A549 (cell line): ENCODE results near the gene SUSD1. TPM values are rescaled to one million over a fixed set of nuclear protein-coding genes. Genes with fewer than 3 reads are reported as not detected.

Experiments
- ATAC-seq, 2 experiments: fragments of 200-7000 bp in 1 of 2; fragments of >200 bp in 1 of 2; cut with Nextera tagmentation in 1 of 2; cut with Tn5 transposase in 1 of 2; 3 replicates each; pipeline versions ENCODE4 v1.8.0 to v1.9.1; 2018 to 2020; ENCODE audit warnings: mild to moderate bottlenecking in 1 of 2, moderate library complexity in 1 of 2
- CTCF ChIA-PET: fragments of 300-600 bp; sonication (Branson Sonifier 250); formaldehyde crosslinking; extraction: SDS; loops from one replicate; lab custom pipeline; 2021; ENCODE audit warnings: antibody characterized with exemption, inconsistent platforms; lab: Yijun Ruan, JAX
- POLR2A ChIA-PET: fragments of 350-600 bp; formaldehyde crosslinking; extraction: SDS; loops from one replicate; lab custom pipeline; 2021; ENCODE audit warnings: antibody characterized with exemption, inconsistent platforms; lab: Yijun Ruan, JAX
- DNase-seq, 2 experiments: peaks; one replicate each; pipeline versions ENCODE4 v3.0.0 to v3.0.0-alpha.2; 2011 to 2016; ENCODE audit warnings: low read depth in 1 of 2, low spot score in 1 of 2
- FAIRE-seq: peaks from 2 replicates; lab custom pipeline; 2011; peaks lifted over from hg19 to GRCh38; lab: Jason Lieb, UNC
- H3K27ac ChIP-seq, 2 experiments: fragments of >200 bp; sonication (Bioruptor Twin); formaldehyde crosslinking; 3 replicates each; pipeline ENCODE4 v1.5.1; 2016 to 2017
- H3K4me1 ChIP-seq: fragments of >200 bp; sonication (Bioruptor Twin); formaldehyde crosslinking; 3 replicates; pipeline ENCODE4 v1.6.1; 2016
- H3K4me2 ChIP-seq: fragments of >200 bp; sonication (Bioruptor Twin); formaldehyde crosslinking; 3 replicates; pipeline ENCODE4 v1.6.1; 2016
- H3K4me3 ChIP-seq: fragments of >200 bp; sonication (Bioruptor Twin); formaldehyde crosslinking; 3 replicates; pipeline ENCODE4 v1.5.1; 2016
- H3K9me3 ChIP-seq: fragments of >200 bp; sonication (Bioruptor Twin); formaldehyde crosslinking; 3 replicates; pipeline ENCODE4 v1.6.1; 2016
- BHLHE40 ChIP-seq: IDR thresholded peaks from 2 replicates; pipeline ENCODE4 v1.6.1; 2012; ENCODE audit warnings: low read depth, low read length, inconsistent platforms
- CEBPB ChIP-seq, 2 experiments: fragments of >200 bp in 1 of 2; sonication (Bioruptor Twin) in 1 of 2; formaldehyde crosslinking in 1 of 2; IDR thresholded peaks; 2 replicates each; pipeline ENCODE4 v1.6.1; 2012 to 2016
- CHD4 ChIP-seq: fragments of 200-600 bp; sonication (generic); IDR thresholded peaks from 2 replicates; pipeline ENCODE4 v1.6.1; 2016; ENCODE audit warnings: antibody characterized with exemption, mild to moderate bottlenecking, borderline replicate concordance
- EP300 ChIP-seq, 2 experiments: fragments of >200 bp; sonication (Bioruptor Twin); formaldehyde crosslinking; IDR thresholded peaks; 2 replicates in 1 of 2; 3 replicates in 1 of 2; pipeline ENCODE4 v1.6.1; 2016 to 2017
- ESRRA ChIP-seq: fragments of 150-350 bp; IDR thresholded peaks from 2 replicates; pipeline ENCODE4 v1.6.1; 2014; ENCODE audit warnings: mild to moderate bottlenecking, low read length, borderline replicate concordance
- FOSB ChIP-seq: fragments of 250-450 bp; sonication (Bioruptor Pico); IDR thresholded peaks from 2 replicates; pipeline ENCODE4 v1.5.0; 2020; ENCODE audit warnings: mild to moderate bottlenecking, moderate library complexity
- FOSL2 ChIP-seq, 2 experiments: fragments of 450-650 bp in 1 of 2; fragments of >200 bp in 1 of 2; sonication (Bioruptor Twin) in 1 of 2; formaldehyde crosslinking; IDR thresholded peaks; 2 replicates each; pipeline versions ENCODE4 v1.5.0 to v1.6.1; 2016 to 2020; ENCODE audit warnings: mild to moderate bottlenecking in 1 of 2, moderate library complexity in 1 of 2
- FOXS1 ChIP-seq: fragments of 250-450 bp; sonication (Bioruptor Pico); IDR thresholded peaks from 2 replicates; pipeline ENCODE4 v1.5.0; 2020; ENCODE audit warnings: mild to moderate bottlenecking, moderate library complexity
- GATA3 ChIP-seq: IDR thresholded peaks from 2 replicates; pipeline ENCODE4 v1.6.1; 2012; ENCODE audit warnings: borderline replicate concordance
- HEYL ChIP-seq: fragments of 250-450 bp; sonication (Bioruptor Pico); IDR thresholded peaks from 2 replicates; pipeline ENCODE4 v1.8.0; 2021; ENCODE audit warnings: mild to moderate bottlenecking, moderate library complexity
- HOXA7 ChIP-seq: fragments of 250-450 bp; sonication (Bioruptor Pico); IDR thresholded peaks from 2 replicates; pipeline ENCODE4 v1.5.0; 2020; ENCODE audit warnings: mild to moderate bottlenecking, moderate library complexity
- JUNB ChIP-seq: fragments of >200 bp; sonication (Bioruptor Twin); formaldehyde crosslinking; IDR thresholded peaks from 2 replicates; pipeline ENCODE4 v1.6.1; 2016
- KDM1A ChIP-seq: fragments of 200-600 bp; sonication (generic); IDR thresholded peaks from 2 replicates; pipeline ENCODE4 v1.6.1; 2016; ENCODE audit warnings: low read depth, mild to moderate bottlenecking
- MYC ChIP-seq: IDR thresholded peaks from 2 replicates; pipeline ENCODE4 v1.6.1; 2012; ENCODE audit warnings: mild to moderate bottlenecking, inconsistent platforms, low read length, improper control_type of control experiment, borderline replicate concordance
- NFE2L2 ChIP-seq: fragments of 150-350 bp; conservative IDR thresholded peaks from 2 replicates; pipeline ENCODE4 v1.6.1; 2014; ENCODE audit warnings: low read length
- PHF8 ChIP-seq: fragments of 200-600 bp; sonication (generic); IDR thresholded peaks from 2 replicates; pipeline ENCODE4 v1.6.1; 2016; ENCODE audit warnings: low read depth, mild to moderate bottlenecking, antibody characterized with exemption, moderate library complexity, borderline replicate concordance
- RAD21 ChIP-seq, 2 experiments: fragments of >200 bp in 1 of 2; sonication (Bioruptor Twin) in 1 of 2; formaldehyde crosslinking in 1 of 2; IDR thresholded peaks in 1 of 2; conservative IDR thresholded peaks in 1 of 2; 2 replicates in 1 of 2; 3 replicates in 1 of 2; pipeline ENCODE4 v1.6.1; 2012 to 2018; ENCODE audit warnings: inconsistent platforms in 1 of 2
- SMC3 ChIP-seq: fragments of >200 bp; sonication (Bioruptor Twin); formaldehyde crosslinking; IDR thresholded peaks from 3 replicates; pipeline ENCODE4 v1.6.1; 2018; ENCODE audit warnings: inconsistent platforms
- SREBF2 ChIP-seq: fragments of 450-650 bp; IDR thresholded peaks from 2 replicates; pipeline ENCODE4 v1.6.1; 2014; ENCODE audit warnings: mild to moderate bottlenecking, moderate library complexity
- ZC3H11A ChIP-seq: fragments of 450-650 bp; IDR thresholded peaks from 2 replicates; pipeline ENCODE4 v1.6.1; 2014; ENCODE audit warnings: antibody characterized with exemption, mild to moderate bottlenecking
- ZNF302 ChIP-seq: fragments of 250-450 bp; sonication (Bioruptor Pico); IDR thresholded peaks from 2 replicates; pipeline ENCODE4 v1.9.0; 2021; ENCODE audit warnings: inconsistent platforms, mild to moderate bottlenecking, moderate library complexity
- ZSCAN20 ChIP-seq: fragments of 250-450 bp; sonication (Bioruptor Pico); IDR thresholded peaks from 2 replicates; pipeline ENCODE4 v1.8.0; 2022; ENCODE audit warnings: mild to moderate bottlenecking, moderate library complexity
- WGBS: methylation state at CpG from one replicate; pipeline ENCODE4 v1.1.6; 2017; ENCODE audit errors: missing lambda C conversion rate; 5-methylcytosine and 5-hydroxymethylcytosine counted together
- polyA plus RNA-seq, 4 experiments: library from polyadenylated mRNA; depleted of rRNA in 3 of 4; stranded (reverse); fragments of >200 nt; fragmentation: RNase III in 1 of 4; extraction: RNeasy Plus Mini Kit Qiagen cat#74134 plus additional on column Dnase treatment in 1 of 4; gene quantifications; 2 replicates in 3 of 4; 3 replicates in 1 of 4; pipeline ENCODE4 v1.2.3, GENCODE V29; 2011 to 2017
- TF ChIP-seq, protein P1 (sequence below): fragments of 450-650 bp; IDR thresholded peaks from 2 replicates; pipeline ENCODE4 v1.6.1; 2014; ENCODE audit warnings: antibody characterized with exemption
- TF ChIP-seq, protein P2 (sequence below): IDR thresholded peaks from 2 replicates; pipeline ENCODE4 v1.6.1; 2012; ENCODE audit warnings: low read depth, borderline replicate concordance
- TF ChIP-seq, protein P3 (sequence below): IDR thresholded peaks from 2 replicates; pipeline ENCODE4 v1.6.1; 2012
- TF ChIP-seq, protein P4 (sequence below): fragments of >200 bp; sonication (Bioruptor Twin); formaldehyde crosslinking; IDR thresholded peaks from 2 replicates; pipeline ENCODE4 v1.6.1; 2016

The SUSD1 gene
- polyA plus RNA-seq, 2 of the 4 experiments (the other 2 are of a cell fraction): 15.7 to 18.6 TPM

DNA sequence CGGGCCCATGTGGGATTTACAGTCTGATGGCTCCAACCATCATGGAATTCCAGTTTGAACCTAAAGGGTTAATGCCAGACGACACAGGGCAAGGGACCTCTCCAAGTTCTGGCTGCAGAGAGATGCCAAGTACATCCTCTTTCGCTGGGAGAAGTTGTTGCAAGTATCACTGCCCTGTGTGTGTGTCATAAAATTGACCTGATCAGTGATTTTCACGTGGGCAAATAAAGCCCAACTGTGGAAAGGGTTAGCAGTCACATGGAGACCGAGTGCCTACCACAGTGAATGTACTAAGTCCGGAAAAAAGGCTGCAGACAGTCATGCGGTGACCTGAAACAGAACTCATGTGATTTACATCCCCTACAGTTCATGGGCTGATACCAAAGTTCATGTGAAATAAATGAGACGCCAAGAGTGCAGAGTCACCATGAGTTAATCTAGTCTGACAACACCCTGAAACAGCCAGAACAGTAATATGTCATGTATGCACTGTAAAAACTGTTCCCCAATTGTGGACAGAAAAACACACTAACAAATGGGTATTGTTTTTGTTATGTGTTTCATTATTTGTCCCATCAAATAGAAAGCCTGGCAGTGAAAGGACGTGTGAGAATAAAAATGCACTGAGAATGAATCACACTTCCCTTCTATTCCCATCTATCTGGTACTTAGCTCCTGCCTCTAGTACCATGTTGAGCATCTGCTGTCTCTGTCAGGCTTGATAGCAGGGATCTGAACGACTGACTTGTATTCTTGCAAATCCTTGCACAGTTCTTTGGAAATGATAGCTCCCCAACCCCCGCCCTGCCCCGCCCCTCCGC, 115.7 kb downstream of the SUSD1 start (continued):
- TF ChIP-seq, protein P1, sequence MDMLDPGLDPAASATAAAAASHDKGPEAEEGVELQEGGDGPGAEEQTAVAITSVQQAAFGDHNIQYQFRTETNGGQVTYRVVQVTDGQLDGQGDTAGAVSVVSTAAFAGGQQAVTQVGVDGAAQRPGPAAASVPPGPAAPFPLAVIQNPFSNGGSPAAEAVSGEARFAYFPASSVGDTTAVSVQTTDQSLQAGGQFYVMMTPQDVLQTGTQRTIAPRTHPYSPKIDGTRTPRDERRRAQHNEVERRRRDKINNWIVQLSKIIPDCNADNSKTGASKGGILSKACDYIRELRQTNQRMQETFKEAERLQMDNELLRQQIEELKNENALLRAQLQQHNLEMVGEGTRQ: peak; percentile 89
- TF ChIP-seq FOSB (CRISPR knock-in tag) (peak; percentile 18; the same call in 1 of the 2 replicates), MYC (no peak), HEYL (0 out of 2 replicates have a peak, but pooled peaks have one; percentile 9), GATA3 (no peak), RAD21 (conservative IDR thresholded peaks at IDR 0.05 in 1 of 2, IDR thresholded peaks at IDR 0.05 in 1 of 2) (peak in 1 of 2 experiments; percentile 15; a peak in 1 of 5 replicates), KDM1A (no peak), ZNF302 (CRISPR knock-in tag) (peak; percentile 43; the same call in 1 of the 2 replicates), ZC3H11A (no peak), SMC3 (no peak), HOXA7 (CRISPR knock-in tag) (0 out of 2 replicates have a peak, but pooled peaks have one; percentile 77), SREBF2 (no peak)

DNA sequence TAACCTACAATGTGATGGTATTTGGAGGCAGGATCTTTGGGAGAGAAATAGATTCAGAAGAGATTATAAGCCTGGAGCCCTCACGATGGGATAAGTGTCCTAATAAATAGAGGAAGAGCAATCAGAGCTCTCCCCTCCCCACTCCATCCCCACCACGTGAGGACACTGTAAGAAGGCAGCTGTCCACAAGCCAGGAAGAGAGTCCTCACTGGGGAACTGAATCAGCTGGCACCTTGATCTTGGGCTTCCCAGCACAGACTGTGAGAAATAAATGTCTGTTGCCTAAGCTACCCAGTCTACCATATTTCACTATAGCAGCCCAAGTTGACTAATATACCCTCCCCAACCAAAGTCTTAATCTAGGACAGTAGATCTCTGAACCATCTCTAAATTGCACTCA, 118.1 kb downstream of the SUSD1 start:
- no peak overlapping the region for H3K4me3 ChIP-seq
- FAIRE-seq (no peak), DNase-seq (no peak), ATAC-seq (no peak)
- no peak overlapping the region for H3K4me2 ChIP-seq
- ChIA-PET POLR2A (interaction anchor here (0.6 kb wide), 1 partner anchor 81 kb away, joined by 13 read pairs; no protein-coding TSS in a partner anchor), CTCF (interaction anchor here (1.4 to 5.5 kb wide), 3 partner anchors 9 to 18 kb away, joined by 4 to 26 read pairs (median 7); no protein-coding TSS in a partner anchor)
- TF ChIP-seq NFE2L2: no peak
- no peak for TF ChIP-seq FOXS1 (CRISPR knock-in tag)
- TF ChIP-seq CEBPB (IDR thresholded peaks at IDR 0.05): no peak
- no peak for TF ChIP-seq BHLHE40
- TF ChIP-seq ZC3H11A: no peak
- no peak for TF ChIP-seq GATA3
- no peak for TF ChIP-seq JUNB
- no peak for TF ChIP-seq EP300 (IDR thresholded peaks at IDR 0.05)
- TF ChIP-seq ZSCAN20 (CRISPR knock-in tag): no peak
- no peak for TF ChIP-seq PHF8
- no peak for TF ChIP-seq CHD4
- no peak for TF ChIP-seq FOSL2 (IDR thresholded peaks at IDR 0.05)
- no peak for TF ChIP-seq FOSL2 (CRISPR knock-in tag; IDR thresholded peaks at IDR 0.05)
- no peak for TF ChIP-seq ESRRA
- no peak for TF ChIP-seq SREBF2
- TF ChIP-seq, protein P2, sequence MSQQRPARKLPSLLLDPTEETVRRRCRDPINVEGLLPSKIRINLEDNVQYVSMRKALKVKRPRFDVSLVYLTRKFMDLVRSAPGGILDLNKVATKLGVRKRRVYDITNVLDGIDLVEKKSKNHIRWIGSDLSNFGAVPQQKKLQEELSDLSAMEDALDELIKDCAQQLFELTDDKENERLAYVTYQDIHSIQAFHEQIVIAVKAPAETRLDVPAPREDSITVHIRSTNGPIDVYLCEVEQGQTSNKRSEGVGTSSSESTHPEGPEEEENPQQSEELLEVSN: no peak
- TF ChIP-seq, protein P3, sequence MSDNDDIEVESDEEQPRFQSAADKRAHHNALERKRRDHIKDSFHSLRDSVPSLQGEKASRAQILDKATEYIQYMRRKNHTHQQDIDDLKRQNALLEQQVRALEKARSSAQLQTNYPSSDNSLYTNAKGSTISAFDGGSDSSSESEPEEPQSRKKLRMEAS: no peak
- TF ChIP-seq, protein P4, sequence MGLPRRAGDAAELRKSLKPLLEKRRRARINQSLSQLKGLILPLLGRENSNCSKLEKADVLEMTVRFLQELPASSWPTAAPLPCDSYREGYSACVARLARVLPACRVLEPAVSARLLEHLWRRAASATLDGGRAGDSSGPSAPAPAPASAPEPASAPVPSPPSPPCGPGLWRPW: no peak
- TF ChIP-seq RAD21 (conservative IDR thresholded peaks at IDR 0.05 in 1 of 2, IDR thresholded peaks at IDR 0.05 in 1 of 2): no peak
- peaks cover 4% of the 10 kb centered on the region; the same call in 1 of the 3 replicates for H3K9me3 ChIP-seq
- peak overlapping the region in 1 of 2 experiments; percentile 11; a peak in 2 of 6 replicates for H3K27ac ChIP-seq
- peaks cover 36% of the 10 kb centered on the region for H3K4me1 ChIP-seq
- WGBS: 81% methylated on average over 2 of the region's 2 CpGs
